ENCODE measurements around the gene STUB1. TPM values are rescaled to one million over a fixed set of nuclear protein-coding genes. Genes with fewer than 3 reads are reported as not detected.
A peak's percentile ranks its signal among the peaks of the same experiment; 100 is the strongest.

The STUB1 gene
- total RNA-seq, 1 experiment from 2014 or later: 301 TPM

DNA sequence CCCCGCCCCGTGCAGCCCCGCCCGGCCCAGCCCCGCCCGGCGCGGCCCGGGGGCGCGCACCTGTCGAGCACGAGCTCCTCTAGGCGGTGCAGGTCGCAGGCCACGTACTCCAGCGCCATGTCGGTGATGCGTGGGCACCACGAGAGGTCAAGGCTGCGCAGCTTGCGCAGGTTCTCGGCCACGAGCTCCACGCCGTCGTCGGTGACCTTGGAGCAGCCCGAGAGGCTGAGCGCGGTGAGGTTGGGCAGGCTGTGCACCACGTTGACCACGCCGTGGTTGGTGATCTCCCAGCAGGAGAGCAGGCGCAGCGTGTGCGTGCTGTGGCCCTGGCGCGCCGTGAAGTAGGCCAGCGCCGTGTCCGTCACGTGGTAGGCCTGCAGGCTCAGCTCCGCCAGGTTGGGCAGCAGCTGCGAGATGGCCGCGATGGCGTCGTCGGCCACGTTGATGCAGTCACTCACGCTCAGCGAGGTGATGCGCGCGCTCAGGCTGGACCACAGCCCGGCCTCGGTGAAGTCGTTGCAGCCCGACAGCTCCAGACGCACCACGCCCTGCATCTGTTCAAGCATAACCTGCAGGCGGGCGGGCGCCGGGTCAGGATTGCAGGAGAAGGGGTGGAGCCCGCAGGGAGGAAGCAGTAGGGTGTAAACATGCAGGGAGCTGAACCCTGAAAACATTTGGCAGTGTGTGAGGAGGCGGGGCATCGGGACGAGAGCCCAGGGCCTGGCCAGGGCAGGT, 15.3 kb downstream of the STUB1 start:
- Histone ChIP-seq H3K4me3 (no peak overlapping the region), H3K9me3 (no peaks in the 10 kb centered on the region), H3K36me3 (no peaks in the 10 kb centered on the region), H3K27me3 (peaks cover 54% of the 10 kb centered on the region)
- DNase-seq: no peak

DNA sequence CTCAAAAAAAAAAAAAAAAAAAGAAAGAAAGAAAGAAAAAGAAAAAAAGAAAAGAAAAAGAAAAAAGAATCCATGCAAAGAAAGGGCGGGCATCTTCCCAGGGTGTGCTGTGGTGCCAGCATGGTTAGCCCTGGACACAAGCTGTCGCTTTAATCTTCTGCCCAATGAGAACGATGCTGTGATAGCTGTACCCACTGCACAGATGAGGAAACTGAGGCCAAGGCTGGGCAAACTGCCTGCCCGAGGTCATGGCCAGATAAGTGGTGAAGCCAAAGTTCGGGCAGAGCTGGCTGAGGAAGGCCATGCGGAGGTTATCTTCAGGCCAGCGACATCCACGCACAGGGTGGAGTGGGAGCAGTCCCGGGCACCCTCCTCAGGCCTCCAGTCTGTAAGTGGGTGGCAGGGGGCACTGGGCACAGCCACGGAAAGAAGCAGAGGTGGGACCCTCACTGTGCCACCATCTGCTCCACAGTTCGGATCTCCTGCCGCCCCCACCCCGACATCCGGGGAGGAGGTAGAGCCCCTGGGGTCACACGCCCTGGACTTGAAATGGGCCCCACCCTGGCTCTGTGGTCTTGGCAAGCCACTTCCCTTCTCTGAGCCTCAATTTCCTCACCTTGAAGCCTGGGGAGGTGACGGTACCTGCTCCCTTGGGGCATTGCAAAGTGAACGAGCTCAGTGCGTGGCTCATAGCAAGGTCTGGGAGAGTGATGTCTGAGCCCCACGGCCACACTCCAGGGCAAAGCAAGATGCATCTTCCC, 18.9 kb downstream of the STUB1 start:
- DNase-seq: no peak
- H3K27me3 ChIP-seq: peaks cover 78% of the 10 kb centered on the region
- no peaks in the 10 kb centered on the region for H3K9me3 ChIP-seq
- H3K4me3 ChIP-seq: no peak overlapping the region
- no peaks in the 10 kb centered on the region for H3K36me3 ChIP-seq

DNA sequence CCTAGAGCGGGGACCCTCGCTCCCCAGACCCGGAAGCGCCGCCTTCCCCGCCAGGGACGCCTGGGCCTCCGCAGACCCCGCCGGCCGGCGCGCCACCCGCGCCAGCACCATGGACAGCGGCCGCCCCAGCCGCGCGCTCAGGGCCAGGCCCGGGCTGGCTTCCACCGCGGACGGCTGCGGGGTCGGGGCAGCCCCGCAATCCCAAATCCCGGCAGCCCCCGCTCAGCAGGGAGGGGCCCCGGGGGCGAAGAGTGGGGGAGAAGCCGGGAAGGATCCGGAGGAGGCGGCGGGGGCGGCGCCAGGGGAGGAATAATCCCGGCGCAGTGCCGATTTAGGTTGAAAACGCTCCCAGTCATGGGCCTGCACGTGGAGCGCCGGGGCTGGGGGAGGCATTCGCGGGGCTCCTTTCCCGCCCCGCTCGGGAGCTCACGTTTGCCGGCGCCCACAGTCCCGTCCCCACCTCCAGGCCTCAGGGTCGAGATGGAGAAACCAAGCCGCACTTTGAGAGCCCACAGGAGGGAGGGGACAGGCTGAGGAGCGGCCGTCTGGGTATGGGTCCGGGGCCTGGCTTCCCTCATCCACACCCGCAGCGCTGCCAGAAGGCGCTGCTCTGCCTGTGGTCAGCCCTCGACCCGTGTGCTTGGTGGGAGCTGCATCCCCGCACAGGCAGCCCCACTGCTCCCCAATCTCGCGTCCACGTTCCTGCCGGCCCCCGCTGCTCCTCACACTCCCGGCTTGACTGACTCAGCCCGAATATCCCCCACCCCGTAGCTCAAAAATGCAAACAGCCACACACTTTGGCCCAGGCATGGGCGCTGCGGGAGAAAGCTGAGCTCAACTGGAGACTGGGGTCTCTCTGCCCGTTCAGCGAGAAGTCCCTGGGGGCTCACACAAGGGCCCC, 20.7 kb downstream of the STUB1 start:
- Histone ChIP-seq H3K9me3 (no peaks in the 10 kb centered on the region), H3K4me3 (no peak overlapping the region), H3K27me3 (peaks cover 70% of the 10 kb centered on the region), H3K36me3 (no peaks in the 10 kb centered on the region)
- DNase-seq: no peak

GRCh38 chr16:702341-702740, 22.1 kb downstream of the STUB1 start:
- DNase-seq: no peak
- H3K9me3 ChIP-seq: no peaks in the 10 kb centered on the region
- no peak overlapping the region for H3K4me3 ChIP-seq
- H3K36me3 ChIP-seq: no peaks in the 10 kb centered on the region
- peaks cover 79% of the 10 kb centered on the region for H3K27me3 ChIP-seq

DNA sequence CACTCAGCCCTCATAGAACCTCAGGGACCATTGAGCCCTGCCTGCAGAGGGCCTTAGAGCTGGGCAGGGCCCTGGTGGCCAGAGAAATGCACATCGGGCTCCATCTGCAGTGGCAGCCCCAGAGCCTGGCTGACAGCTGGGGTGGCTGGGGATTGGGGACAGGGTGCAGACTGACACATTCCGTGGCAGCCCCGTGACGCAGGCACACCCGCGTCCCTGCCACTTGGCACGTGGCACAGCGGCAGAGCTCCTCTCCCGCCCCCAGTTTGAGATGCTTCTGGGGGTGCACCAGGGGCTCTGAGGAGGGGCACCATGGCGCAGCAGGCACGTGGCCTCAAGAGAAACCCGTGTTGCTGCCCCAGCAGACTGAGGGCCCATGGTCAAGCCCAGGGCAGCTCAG, 23.2 kb downstream of the STUB1 start:
- H3K4me3 ChIP-seq: no peak overlapping the region
- H3K36me3 ChIP-seq: no peaks in the 10 kb centered on the region
- no peak for DNase-seq
- no peaks in the 10 kb centered on the region for H3K9me3 ChIP-seq
- peaks cover 81% of the 10 kb centered on the region for H3K27me3 ChIP-seq

- H3K36me3 ChIP-seq: no peaks in the 10 kb centered on the region
- peaks cover 83% of the 10 kb centered on the region for H3K27me3 ChIP-seq
- H3K4me3 ChIP-seq: no peak overlapping the region
- DNase-seq: no peak
- H3K9me3 ChIP-seq: no peaks in the 10 kb centered on the region
Measured at GRCh38 chr16:704047-704446, 23.8 kb downstream of the STUB1 start.

- no peaks in the 10 kb centered on the region for H3K9me3 ChIP-seq
- H3K36me3 ChIP-seq: no peaks in the 10 kb centered on the region
- peaks cover 85% of the 10 kb centered on the region for H3K27me3 ChIP-seq
- no peak overlapping the region for H3K4me3 ChIP-seq
- DNase-seq: no peak
Measured at GRCh38 chr16:704552-705380, 24.6 kb downstream of the STUB1 start.

GRCh38 chr16:705431-706188, 25.4 kb downstream of the STUB1 start, which contains the start of gene FBXL16:
TSS of gene FBXL16 (minus strand) at chr16:705801. CDS start at chr16:697405, 8,396 bp downstream.
- DNase-seq: peak; percentile 64
- H3K4me3 ChIP-seq: no peak within 1 kb of the TSS

GRCh38 chr16:706189-707061, 26.2 kb downstream of the STUB1 start:
- no peak for DNase-seq
- Histone ChIP-seq H3K4me3 (no peak overlapping the region), H3K36me3 (no peaks in the 10 kb centered on the region), H3K9me3 (no peaks in the 10 kb centered on the region), H3K27me3 (peaks cover 84% of the 10 kb centered on the region)

More at GRCh38 chr16:705431-706188, 25.4 kb downstream of the STUB1 start, which contains the start of gene FBXL16:
- H3K9me3 ChIP-seq: no peaks in the 10 kb centered on the region
- H3K27me3 ChIP-seq: peaks cover 85% of the 10 kb centered on the region
- H3K36me3 ChIP-seq: no peaks in the 10 kb centered on the region

GRCh38 chr16:707062-707538, 26.9 kb downstream of the STUB1 start:
- DNase-seq: no peak
- Histone ChIP-seq H3K9me3 (no peaks in the 10 kb centered on the region), H3K4me3 (no peak overlapping the region), H3K36me3 (no peaks in the 10 kb centered on the region), H3K27me3 (peaks cover 78% of the 10 kb centered on the region)

- no peaks in the 10 kb centered on the region for H3K36me3 ChIP-seq
- peaks cover 69% of the 10 kb centered on the region for H3K27me3 ChIP-seq
- DNase-seq: no peak
- no peaks in the 10 kb centered on the region for H3K9me3 ChIP-seq
- no peak overlapping the region for H3K4me3 ChIP-seq
Measured at GRCh38 chr16:708019-708418, 27.8 kb downstream of the STUB1 start.

DNA sequence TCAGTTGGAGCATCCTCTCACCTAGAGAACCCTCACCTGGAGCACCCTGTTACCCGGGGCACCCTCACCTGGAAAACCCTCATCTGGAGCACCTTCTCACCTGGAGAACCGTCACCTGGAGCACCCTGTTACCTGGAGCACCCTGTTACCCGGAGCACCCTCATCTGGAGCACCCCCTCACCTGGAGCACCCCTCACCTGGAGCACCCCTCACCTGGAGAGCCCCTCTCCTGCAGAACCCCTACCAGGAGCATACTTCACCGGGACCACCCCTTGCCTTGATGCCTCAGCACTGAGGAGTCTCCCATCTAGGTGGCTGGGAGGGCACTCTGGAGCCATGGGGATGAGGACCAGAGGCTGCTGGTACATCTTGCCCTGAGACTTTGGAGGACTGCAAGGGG, 28.7 kb downstream of the STUB1 start:
- DNase-seq: no peak
- Histone ChIP-seq H3K9me3 (no peaks in the 10 kb centered on the region), H3K36me3 (no peaks in the 10 kb centered on the region), H3K4me3 (no peak overlapping the region), H3K27me3 (peaks cover 60% of the 10 kb centered on the region)

DNA sequence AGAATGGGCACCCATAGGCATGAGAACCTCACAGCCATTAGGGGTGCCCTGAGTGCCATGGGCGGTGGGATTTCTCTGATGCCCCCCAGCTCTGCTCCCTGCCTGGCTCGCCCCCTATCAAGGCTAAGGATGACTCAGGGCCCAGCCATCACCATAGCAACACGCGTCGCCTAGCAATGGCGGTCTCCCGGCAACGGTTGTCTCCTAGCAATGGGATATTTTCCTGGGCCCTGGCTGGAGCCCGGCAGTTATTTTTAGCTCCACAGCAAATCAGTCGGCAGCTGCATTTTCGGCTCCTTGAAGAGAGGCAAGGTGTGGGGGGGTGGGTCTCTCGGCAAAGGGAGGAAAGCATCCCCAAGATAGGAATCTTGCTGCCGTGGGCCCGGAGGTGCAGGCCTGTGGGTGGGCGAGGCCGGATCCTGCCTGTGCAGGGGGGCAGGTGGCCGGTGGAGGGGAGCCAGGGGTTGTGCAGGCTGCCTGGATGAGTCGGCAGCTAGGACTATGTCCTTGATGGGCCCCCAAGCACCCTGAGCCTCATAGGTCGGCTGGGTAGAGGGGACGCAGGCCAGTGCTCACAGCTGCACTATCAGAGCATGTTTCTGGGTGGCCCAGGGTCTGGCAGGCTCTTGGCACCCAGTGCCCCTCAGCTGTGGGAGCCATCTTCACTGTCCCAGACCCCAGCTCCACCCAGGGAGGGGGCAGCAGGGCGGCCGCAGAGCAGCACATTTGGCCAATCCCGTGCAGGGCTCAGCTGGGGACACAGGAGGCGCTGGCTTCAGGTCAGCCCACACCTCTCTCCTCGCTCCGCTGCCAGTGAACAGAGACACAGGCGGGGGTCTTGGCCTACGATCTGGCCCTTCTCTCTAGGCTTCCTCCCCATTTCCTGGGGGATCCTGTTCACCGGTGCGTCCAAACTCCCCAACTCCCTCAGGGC, 29.6 kb downstream of the STUB1 start:
- no peak overlapping the region for H3K4me3 ChIP-seq
- no peaks in the 10 kb centered on the region for H3K9me3 ChIP-seq
- DNase-seq: peak; percentile 63
- no peaks in the 10 kb centered on the region for H3K36me3 ChIP-seq
- peaks cover 54% of the 10 kb centered on the region for H3K27me3 ChIP-seq

Data from MG63 (cell line).